Measurements from ENCODE around the gene CNOT10. TPM values are rescaled to one million over a fixed set of nuclear protein-coding genes. Genes with fewer than 3 reads are reported as not detected.
"Not testable (repeated sequence)": the region's sequence is repeated elsewhere in the genome, so short reads cannot be mapped to it uniquely, and the experiment has no call there.

CNOT10 gene
- polyA plus RNA-seq, 1 donor (not counting 4 experiments of a cell fraction or from before 2014, with no cell fraction given) = 24.2 TPM

DNA sequence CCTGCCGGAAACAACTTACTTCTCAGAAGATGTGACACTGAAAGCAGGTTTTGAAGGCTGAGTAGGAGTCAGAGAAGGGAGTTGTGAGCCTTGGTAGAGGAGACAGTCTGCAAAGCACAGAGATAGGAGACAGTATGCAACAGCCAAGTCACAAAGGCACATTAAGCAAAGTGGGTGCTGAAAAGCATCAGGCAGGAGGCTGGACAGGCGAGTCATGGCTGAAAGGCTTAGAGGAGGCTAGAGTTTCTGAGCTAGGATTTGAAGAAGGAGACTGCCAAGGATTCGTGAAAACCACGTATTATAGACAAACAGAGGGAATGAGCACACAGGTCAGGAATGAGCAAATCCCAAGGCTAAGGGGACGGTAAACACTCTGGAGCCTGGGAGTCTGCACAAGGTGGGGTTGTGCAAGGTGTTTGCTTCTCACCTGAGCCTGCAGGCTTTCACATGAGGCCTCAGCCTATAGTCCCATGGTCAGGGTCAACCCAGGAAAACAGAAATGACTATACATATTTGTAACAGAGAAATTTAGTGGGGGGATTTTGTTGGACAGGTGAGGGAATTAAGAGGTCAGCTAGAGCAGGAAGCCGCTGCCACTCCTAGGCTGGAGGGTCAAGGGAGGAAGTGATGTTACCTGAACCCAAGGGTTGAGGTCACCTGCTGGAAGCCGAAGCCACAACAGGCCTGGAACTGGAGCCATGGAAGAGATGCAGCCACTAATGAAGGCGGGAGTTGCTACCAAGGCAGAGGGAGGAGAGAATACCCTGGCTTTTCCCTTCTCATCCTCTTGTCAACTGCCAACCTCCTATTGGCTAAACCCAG is 109.7 kb downstream of the CNOT10 start:
- no peak for FAIRE-seq
- Histone ChIP-seq H3K36me3 (ENCODE audit: control insufficient read depth in 2 of 2, extremely low read depth in 1 of 2, insufficient read depth in 2 of 2, low read length in 2 of 2) (no peaks in the 10 kb centered on the region), H3K4me1 (ENCODE audit: control insufficient read depth, extremely low read depth, insufficient read depth, low read length) (no peaks in the 10 kb centered on the region), H3K9me1 (ENCODE audit: control insufficient read depth, extremely low read depth, insufficient read depth, low read length) (no peaks in the 10 kb centered on the region), H3K4me3 (ENCODE audit: control insufficient read depth in 2 of 3, extremely low read depth in 1 of 3, insufficient read depth in 2 of 3, low read depth in 1 of 3, low read length in 3 of 3) (no peak overlapping the region), H4K20me1 (ENCODE audit: control insufficient read depth, extremely low read depth, insufficient read depth, low read length) (no peaks in the 10 kb centered on the region), H3K9ac (ENCODE audit: control insufficient read depth, extremely low read depth, insufficient read depth, low read length) (no peak overlapping the region), H3K79me2 (ENCODE audit: control insufficient read depth, insufficient read depth, low read length) (no peaks in the 10 kb centered on the region), H3K9me3 (ENCODE audit: control insufficient read depth, low read depth, low read length) (no peaks in the 10 kb centered on the region), H3K4me2 (ENCODE audit: control insufficient read depth, extremely low read depth, insufficient read depth, low read depth, low read length) (no peak overlapping the region), H3K27ac (ENCODE audit: control insufficient read depth, insufficient read depth, low read length) (no peak overlapping the region), H2AFZ (ENCODE audit: control insufficient read depth, low read length) (no peak overlapping the region), H3K27me3 (ENCODE audit: control insufficient read depth, extremely low read depth, insufficient read depth, low read length) (no peaks in the 10 kb centered on the region)
- no peak for DNase-seq (ENCODE audit: low read depth, low spot score)
- TF ChIP-seq, protein P1, sequence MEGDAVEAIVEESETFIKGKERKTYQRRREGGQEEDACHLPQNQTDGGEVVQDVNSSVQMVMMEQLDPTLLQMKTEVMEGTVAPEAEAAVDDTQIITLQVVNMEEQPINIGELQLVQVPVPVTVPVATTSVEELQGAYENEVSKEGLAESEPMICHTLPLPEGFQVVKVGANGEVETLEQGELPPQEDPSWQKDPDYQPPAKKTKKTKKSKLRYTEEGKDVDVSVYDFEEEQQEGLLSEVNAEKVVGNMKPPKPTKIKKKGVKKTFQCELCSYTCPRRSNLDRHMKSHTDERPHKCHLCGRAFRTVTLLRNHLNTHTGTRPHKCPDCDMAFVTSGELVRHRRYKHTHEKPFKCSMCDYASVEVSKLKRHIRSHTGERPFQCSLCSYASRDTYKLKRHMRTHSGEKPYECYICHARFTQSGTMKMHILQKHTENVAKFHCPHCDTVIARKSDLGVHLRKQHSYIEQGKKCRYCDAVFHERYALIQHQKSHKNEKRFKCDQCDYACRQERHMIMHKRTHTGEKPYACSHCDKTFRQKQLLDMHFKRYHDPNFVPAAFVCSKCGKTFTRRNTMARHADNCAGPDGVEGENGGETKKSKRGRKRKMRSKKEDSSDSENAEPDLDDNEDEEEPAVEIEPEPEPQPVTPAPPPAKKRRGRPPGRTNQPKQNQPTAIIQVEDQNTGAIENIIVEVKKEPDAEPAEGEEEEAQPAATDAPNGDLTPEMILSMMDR (optimal IDR thresholded peaks at IDR 0.05 in 1 of 3, IDR thresholded peaks at IDR 0.05 in 1 of 3, conservative IDR thresholded peaks at IDR 0.05 in 1 of 3; ENCODE audit: extremely low read depth in 1 of 3, insufficient read depth in 2 of 3, low read length in 3 of 3) = no peak
- no peak for TF ChIP-seq EZH2 (IDR thresholded peaks at IDR 0.05; ENCODE audit: low read length)
- dilution Hi-C loops (cut with MboI; ENCODE audit: extremely low pct_ligation_motif_present, low sequenced_read_pairs) = no loop called here

DNA sequence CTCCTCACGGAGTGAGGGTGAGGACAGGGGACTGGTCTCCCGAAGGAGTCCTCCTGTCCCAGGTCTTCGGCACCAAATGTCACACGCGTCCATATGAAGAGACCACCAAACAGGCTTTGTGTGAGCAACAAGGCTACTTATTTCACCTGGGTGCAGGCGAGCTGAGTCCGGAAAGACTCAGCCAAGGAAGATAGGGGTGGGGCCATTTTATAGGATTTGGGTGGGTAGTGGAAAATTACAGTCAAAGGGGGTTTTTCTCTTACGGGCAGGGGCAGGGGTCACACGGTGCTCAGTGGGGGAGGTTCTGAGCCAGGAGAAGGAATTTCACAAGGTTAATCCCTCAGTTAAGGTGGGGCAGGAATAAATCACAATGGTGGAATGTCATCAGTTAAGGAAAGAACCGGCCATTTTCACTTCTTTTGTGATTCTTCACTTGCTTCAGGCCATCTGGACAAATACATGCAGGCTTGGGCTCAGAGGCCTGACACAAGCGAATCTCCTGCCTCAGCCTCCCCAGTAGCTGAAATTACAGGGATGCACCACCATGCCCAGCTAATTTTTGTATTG is 111.5 kb downstream of the CNOT10 start:
- FAIRE-seq; H2AFZ ChIP-seq (ENCODE audit: control insufficient read depth, low read length); H3K9me1 ChIP-seq (ENCODE audit: control insufficient read depth, extremely low read depth, insufficient read depth, low read length); H3K27ac ChIP-seq (ENCODE audit: control insufficient read depth, insufficient read depth, low read length); H3K9ac ChIP-seq (ENCODE audit: control insufficient read depth, extremely low read depth, insufficient read depth, low read length); dilution Hi-C loops (cut with MboI; ENCODE audit: extremely low pct_ligation_motif_present, low sequenced_read_pairs); H3K36me3 ChIP-seq (ENCODE audit: control insufficient read depth in 2 of 2, extremely low read depth in 1 of 2, insufficient read depth in 2 of 2, low read length in 2 of 2); H3K4me3 ChIP-seq (ENCODE audit: control insufficient read depth in 2 of 3, extremely low read depth in 1 of 3, insufficient read depth in 2 of 3, low read depth in 1 of 3, low read length in 3 of 3); DNase-seq (ENCODE audit: low read depth, low spot score); H3K4me2 ChIP-seq (ENCODE audit: control insufficient read depth, extremely low read depth, insufficient read depth, low read depth, low read length); H3K9me3 ChIP-seq (ENCODE audit: control insufficient read depth, low read depth, low read length); H4K20me1 ChIP-seq (ENCODE audit: control insufficient read depth, extremely low read depth, insufficient read depth, low read length); H3K79me2 ChIP-seq (ENCODE audit: control insufficient read depth, insufficient read depth, low read length); H3K4me1 ChIP-seq (ENCODE audit: control insufficient read depth, extremely low read depth, insufficient read depth, low read length); H3K27me3 ChIP-seq (ENCODE audit: control insufficient read depth, extremely low read depth, insufficient read depth, low read length): not testable (repeated sequence)

Data from keratinocyte (primary cell).